Pancreas (tissue), 10 donors: ENCODE results near the gene EEF2. TPM values are rescaled to one million over a fixed set of nuclear protein-coding genes. Genes with fewer than 3 reads are reported as not detected.
A peak's percentile ranks its signal among the peaks of the same experiment; 100 is the strongest.

Experiments used
- ATAC-seq, 4 donors: fragments of 200-7000 bp; cut with Tn5 transposase; one replicate each; pipeline versions ENCODE4 v1.8.0 to v1.9.1; 2020; ENCODE audit warnings: mild to moderate bottlenecking in 4 of 4, moderate library complexity in 4 of 4
- DNase-seq, 6 donors: peaks; one replicate each; pipeline ENCODE4 v3.0.0-alpha.2; 2020
- FAIRE-seq: peaks from 2 replicates; lab custom pipeline; 2012; peaks lifted over from hg19 to GRCh38; lab: Jason Lieb, UNC
- H3K27ac ChIP-seq, 4 donors: fragments of 200-600 bp; sonication (generic); 1 replicate in 3 of 4; 2 replicates in 1 of 4; pipeline versions ENCODE4 v1.5.0 to v1.8.0; 2020
- H3K27me3 ChIP-seq, 4 donors: fragments of 200-600 bp; one replicate each; pipeline ENCODE4 v1.8.0; 2021
- H3K36me3 ChIP-seq, 3 donors: fragments of 200-600 bp; sonication (generic) in 1 of 3; one replicate each; pipeline versions ENCODE4 v1.5.0 to v1.8.0; 2020 to 2021
- H3K4me1 ChIP-seq, 3 donors: fragments of 200-600 bp; one replicate each; pipeline ENCODE4 v1.8.0; 2021
- H3K4me3 ChIP-seq, 4 donors: fragments of 200-600 bp; sonication (generic) in 2 of 4; one replicate each; pipeline versions ENCODE4 v1.5.0 to v1.8.0; 2020 to 2021
- H3K9me3 ChIP-seq, 4 donors: fragments of 200-600 bp; one replicate each; pipeline ENCODE4 v1.8.0; 2021
- CTCF ChIP-seq, 4 donors: fragments of 200-600 bp; sonication (generic) in 3 of 4; IDR thresholded peaks; one replicate each; pipeline versions ENCODE4 v1.5.0 to v1.8.0; 2021; ENCODE audit warnings: antibody characterized with exemption in 4 of 4
- WGBS, 2 donors: extraction: QIAGEN DNeasy Blood & Tissue Kit; methylation state at CpG; one replicate each; pipeline ENCODE4 v1.1.7; 2013; 5-methylcytosine and 5-hydroxymethylcytosine counted together
- intact Hi-C, 3 donors: fragments of 100-400 bp; cut with DNase I; formaldehyde crosslinking; loops; one replicate each; pipeline versions ENCODE4 v1.11.1 to v1.14.2; 2022
- polyA plus RNA-seq, 2 donors: library from polyadenylated mRNA; stranded (reverse); fragments of 200-250 nt; gene quantifications; one replicate each; pipeline ENCODE4 v1.2.3, GENCODE V29; 2013
- total RNA-seq, 6 donors: library from RNA; stranded (reverse); fragmentation: NEBNext Ultra II Directional in 4 of 6; extraction: Animal tissue kit (Norgen Biotek cat#: 25700) in 4 of 6; gene quantifications; one replicate each; pipeline versions ENCODE4 v1.2.1 to v1.2.4, GENCODE V29; 2021 to 2023
- donor health status: healthy with polysubstance abuse.
- donor health status: DM: no; HTN: no; CAD: no; lungs with moderate emphysema.
- donor health status: DM: no; HTN: no; CAD: no.
- donor health status: control.
- donor health status: control.
- donor health status: Bipolar disorder and iron deficiency.
- donor health status: DM: yes; HTN: yes; CAD: no.
- donor health status: DM: no; HTN: no; CAD: no.
- donor health status: DM: no; HTN: no; CAD: no.
- donor health status: DM: yes; HTN: yes; CAD: no.

EEF2 gene
- total and polyA plus RNA-seq, 8 donors, result 545 to 4,238 (median 2,452) TPM

GRCh38 chr19:4018775-4019504 is 33.7 kb upstream of the EEF2 start:
- H3K36me3 ChIP-seq, result peaks cover 0 to 5% (median 0%) of the 10 kb centered on the region in 3 donors
- no peak overlapping the region for H3K27ac ChIP-seq
- no peak overlapping the region for H3K4me3 ChIP-seq
- peak in 2 of 6 donors; percentile 33 to 54 for DNase-seq
- peaks cover 14 to 24% (median 22%) of the 10 kb centered on the region in 3 donors for H3K4me1 ChIP-seq
- no peak for FAIRE-seq
- intact Hi-C loops, result loop anchor here in 1 of 3 donors (5.0 kb wide), 1 partner anchor 33 kb away; no protein-coding TSS in a partner anchor
- whole genome bisulfite sequencing, 2 donors, result 88 to 90% methylated on average over 18 to 19 of the region's 19 CpGs
- H3K27me3 ChIP-seq, result no peaks in the 10 kb centered on the region
- ATAC-seq, result no peak
- TF ChIP-seq CTCF (IDR thresholded peaks at IDR 0.05), result no peak
- no peaks in the 10 kb centered on the region for H3K9me3 ChIP-seq

- Histone ChIP-seq H3K4me3 (no peak overlapping the region), H3K4me1 (peaks cover 14 to 32% (median 27%) of the 10 kb centered on the region in 3 donors), H3K27me3 (no peaks in the 10 kb centered on the region), H3K36me3 (peaks cover 0 to 9% (median 2%) of the 10 kb centered on the region in 3 donors), H3K27ac (no peak overlapping the region), H3K9me3 (no peaks in the 10 kb centered on the region)
- FAIRE-seq (no peak), DNase-seq (peak in 2 of 6 donors; percentile 25 to 55), ATAC-seq (no peak)
- no peak for TF ChIP-seq CTCF (IDR thresholded peaks at IDR 0.05)
- intact Hi-C loops, result loop anchor here in 1 of 3 donors (5.0 kb wide), 1 partner anchor 34 kb away; no protein-coding TSS in a partner anchor
- WGBS, 2 donors, result 84 to 88% methylated on average over 22 of the region's 22 CpGs
Measured at GRCh38 chr19:4018140-4018613, 32.9 kb upstream of the EEF2 start.

GRCh38 chr19:4016903-4017638 is 31.8 kb upstream of the EEF2 start:
- no peak for FAIRE-seq
- H3K36me3 ChIP-seq, result peaks cover 0 to 9% (median 2%) of the 10 kb centered on the region in 3 donors
- ATAC-seq, result no peak
- no peaks in the 10 kb centered on the region for H3K9me3 ChIP-seq
- no peak overlapping the region for H3K4me3 ChIP-seq
- intact Hi-C loops, result loop anchor here in 1 of 3 donors (5.0 kb wide), 1 partner anchor 35 kb away; no protein-coding TSS in a partner anchor
- H3K27ac ChIP-seq, result peak overlapping the region in 1 of 4 donors; percentile 54
- peak in 2 of 6 donors; percentile 36 to 75 for DNase-seq
- H3K27me3 ChIP-seq, result no peaks in the 10 kb centered on the region
- no peak for TF ChIP-seq CTCF (IDR thresholded peaks at IDR 0.05)
- WGBS, 2 donors, result 93 to 94% methylated on average over 14 to 15 of the region's 15 CpGs
- peaks cover 22 to 40% (median 38%) of the 10 kb centered on the region in 3 donors for H3K4me1 ChIP-seq

- no peak for ATAC-seq
- peaks cover 22 to 42% (median 39%) of the 10 kb centered on the region in 3 donors for H3K4me1 ChIP-seq
- H3K27me3 ChIP-seq, result no peaks in the 10 kb centered on the region
- no peak overlapping the region for H3K4me3 ChIP-seq
- H3K9me3 ChIP-seq, result no peaks in the 10 kb centered on the region
- no peak for FAIRE-seq
- peak in 1 of 6 donors; percentile 20 for DNase-seq
- peak overlapping the region; percentile 26 to 59 (median 46) for H3K27ac ChIP-seq
- TF ChIP-seq CTCF (IDR thresholded peaks at IDR 0.05), result no peak
- peaks cover 0 to 9% (median 2%) of the 10 kb centered on the region in 3 donors for H3K36me3 ChIP-seq
- WGBS, 2 donors, result 80 to 86% methylated on average over 11 to 12 of the region's 12 CpGs
- intact Hi-C loops, result loop anchor here in 1 of 3 donors (5.0 kb wide), 1 partner anchor 36 kb away; no protein-coding TSS in a partner anchor
Measured at GRCh38 chr19:4016486-4016885, 31.2 kb upstream of the EEF2 start.
